SK-N-MC (cell line): ENCODE results near the gene EIF1.

Experiments
- EZH2 ChIP-seq: fragments of 200-600 bp; sonication (generic); IDR thresholded peaks from one replicate; pipeline ENCODE4 v1.6.1; 2017; ENCODE audit warnings: antibody characterized with exemption
- FOXP2 ChIP-seq: optimal IDR thresholded peaks from 2 replicates; pipeline ENCODE3; 2011; ENCODE audit warnings: mild to moderate bottlenecking, moderate library complexity; ENCODE audit not compliant: insufficient read depth; ENCODE audit errors: extremely low read length, control extremely low read depth
- POLR2AphosphoS5 ChIP-seq: IDR thresholded peaks from 2 replicates; pipeline ENCODE4 v1.6.1; 2012; ENCODE audit warnings: mild to moderate bottlenecking, low read depth, low read length, borderline replicate concordance

GRCh38 chr17:41672153-41672552, 16.5 kb upstream of the EIF1 start:
- TF ChIP-seq EZH2 (no peak), POLR2AphosphoS5 (no peak), FOXP2 (no peak)
